KMS-11 (cell line): ENCODE measurements around the gene RAP1GAP2.

Source experiments
- H2AFZ ChIP-seq: fragments of 200-600 bp; sonication (generic); 2 replicates; pipeline ENCODE4 v1.6.1; 2016; ENCODE audit warnings: antibody characterized with exemption, mixed run types, low read depth
- H3K27ac ChIP-seq: fragments of 200-600 bp; sonication (generic); 2 replicates; pipeline ENCODE4 v1.6.1; 2016; ENCODE audit warnings: mild to moderate bottlenecking, mixed run types
- H3K27me3 ChIP-seq: fragments of 200-600 bp; sonication (generic); 2 replicates; pipeline ENCODE4 v1.6.1; 2017; ENCODE audit warnings: mild to moderate bottlenecking, low read depth, mixed run types, moderate library complexity; ENCODE audit not compliant: insufficient read depth
- H3K36me3 ChIP-seq: fragments of 200-600 bp; sonication (generic); 2 replicates; pipeline ENCODE4 v1.6.1; 2017; ENCODE audit warnings: mild to moderate bottlenecking, mixed run types; ENCODE audit not compliant: insufficient read depth
- H3K4me1 ChIP-seq: fragments of 200-600 bp; sonication (generic); 2 replicates; pipeline ENCODE4 v1.6.1; 2016; ENCODE audit warnings: mild to moderate bottlenecking, low read depth, mixed run types; ENCODE audit not compliant: poor library complexity, severe bottlenecking
- H3K4me2 ChIP-seq: fragments of 200-600 bp; sonication (generic); 2 replicates; pipeline ENCODE4 v1.7.0; 2016; ENCODE audit warnings: mild to moderate bottlenecking, mixed run types
- H3K4me3 ChIP-seq: fragments of 200-600 bp; sonication (generic); IDR thresholded peaks from 2 replicates; pipeline ENCODE4 v1.6.1; 2017; ENCODE audit warnings: low read depth, low read length, mixed read lengths; ENCODE audit not compliant: insufficient read depth
- H3K79me2 ChIP-seq: fragments of 200-600 bp; sonication (generic); 2 replicates; pipeline ENCODE4 v1.6.1; 2016; ENCODE audit warnings: low read depth, mixed run types; ENCODE audit not compliant: insufficient read depth
- H3K9ac ChIP-seq: fragments of 200-600 bp; sonication (generic); 2 replicates; pipeline ENCODE4 v1.6.1; 2016; ENCODE audit warnings: mild to moderate bottlenecking, mixed run types
- H4K20me1 ChIP-seq: fragments of 200-600 bp; sonication (generic); 2 replicates; pipeline ENCODE4 v1.6.1; 2016; ENCODE audit warnings: mild to moderate bottlenecking, mixed run types; ENCODE audit not compliant: insufficient read depth
- TF ChIP-seq, protein P1 (sequence below): fragments of 200-600 bp; sonication (generic); conservative IDR thresholded peaks from 2 replicates; pipeline ENCODE4 v1.6.1; 2017; ENCODE audit warnings: low read depth, mild to moderate bottlenecking, antibody characterized with exemption, low read length, moderate library complexity, mixed read lengths

The RAP1GAP2 gene

DNA sequence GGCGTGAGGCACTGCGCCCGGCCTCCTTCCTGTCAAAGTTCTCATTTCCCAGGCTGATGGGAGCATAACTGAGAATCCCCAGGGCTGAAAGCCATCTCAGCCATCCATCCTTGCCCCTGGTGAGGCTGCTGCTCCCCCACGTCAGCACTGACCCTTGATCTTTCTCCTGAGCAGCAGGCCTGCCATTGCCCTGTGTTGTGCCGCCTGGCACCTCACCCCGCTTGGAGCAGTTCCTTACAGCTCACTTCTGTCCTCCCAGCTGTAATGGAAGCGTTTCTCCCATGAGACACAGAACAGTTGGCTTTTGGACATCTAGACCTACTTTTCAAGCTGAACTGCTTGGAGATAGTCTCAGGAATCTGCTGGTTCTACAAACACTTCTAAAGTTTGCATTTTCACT, 215.7 kb downstream of the RAP1GAP2 start:
- Histone ChIP-seq H3K79me2 (no peaks in the 10 kb centered on the region), H3K27ac (no peak overlapping the region), H4K20me1 (no peaks in the 10 kb centered on the region), H3K4me1 (no peaks in the 10 kb centered on the region), H3K9ac (no peak overlapping the region), H3K4me3 (no peak overlapping the region), H3K27me3 (peaks cover 8% of the 10 kb centered on the region; the same call in 1 of the 2 replicates), H3K4me2 (no peak overlapping the region), H3K36me3 (no peaks in the 10 kb centered on the region), H2AFZ (no peak overlapping the region)
- TF ChIP-seq, protein P1, sequence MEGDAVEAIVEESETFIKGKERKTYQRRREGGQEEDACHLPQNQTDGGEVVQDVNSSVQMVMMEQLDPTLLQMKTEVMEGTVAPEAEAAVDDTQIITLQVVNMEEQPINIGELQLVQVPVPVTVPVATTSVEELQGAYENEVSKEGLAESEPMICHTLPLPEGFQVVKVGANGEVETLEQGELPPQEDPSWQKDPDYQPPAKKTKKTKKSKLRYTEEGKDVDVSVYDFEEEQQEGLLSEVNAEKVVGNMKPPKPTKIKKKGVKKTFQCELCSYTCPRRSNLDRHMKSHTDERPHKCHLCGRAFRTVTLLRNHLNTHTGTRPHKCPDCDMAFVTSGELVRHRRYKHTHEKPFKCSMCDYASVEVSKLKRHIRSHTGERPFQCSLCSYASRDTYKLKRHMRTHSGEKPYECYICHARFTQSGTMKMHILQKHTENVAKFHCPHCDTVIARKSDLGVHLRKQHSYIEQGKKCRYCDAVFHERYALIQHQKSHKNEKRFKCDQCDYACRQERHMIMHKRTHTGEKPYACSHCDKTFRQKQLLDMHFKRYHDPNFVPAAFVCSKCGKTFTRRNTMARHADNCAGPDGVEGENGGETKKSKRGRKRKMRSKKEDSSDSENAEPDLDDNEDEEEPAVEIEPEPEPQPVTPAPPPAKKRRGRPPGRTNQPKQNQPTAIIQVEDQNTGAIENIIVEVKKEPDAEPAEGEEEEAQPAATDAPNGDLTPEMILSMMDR = no peak

DNA sequence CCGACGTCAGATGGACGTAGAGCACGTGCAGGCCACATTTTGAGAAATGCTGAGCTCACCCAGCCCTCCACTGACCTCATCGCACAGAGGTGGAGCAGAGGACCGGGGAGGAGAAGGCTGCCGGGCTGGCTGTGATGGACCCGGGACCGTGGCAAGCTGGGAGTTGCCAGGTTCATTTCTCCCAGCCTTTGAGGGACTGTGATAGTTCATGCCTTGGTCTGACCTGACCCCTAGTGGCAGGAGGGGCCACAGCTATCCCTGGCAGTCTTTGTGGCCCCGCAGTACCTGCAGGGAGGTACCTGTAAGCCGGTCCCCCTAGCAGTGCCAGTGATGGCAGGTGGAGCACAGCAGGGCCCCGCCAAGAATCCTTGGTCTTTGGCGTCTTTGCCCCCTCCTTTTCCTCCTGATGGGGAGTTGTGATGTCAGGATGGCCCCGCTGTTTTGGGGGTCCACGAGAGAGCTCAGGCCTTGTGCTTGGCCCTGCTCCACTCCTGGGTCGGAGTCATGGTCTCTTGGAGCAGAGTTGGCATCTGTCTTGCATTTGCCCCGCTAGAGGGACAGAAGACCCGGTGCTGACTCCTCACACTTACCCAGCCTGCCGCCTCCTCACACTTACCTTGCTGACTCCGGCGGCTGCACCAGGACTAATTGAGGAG, 216.8 kb downstream of the RAP1GAP2 start:
- TF ChIP-seq, protein P1 = peak; percentile 61
- Histone ChIP-seq H3K9ac (no peak overlapping the region), H3K27me3 (peaks cover 8% of the 10 kb centered on the region; the same call in 1 of the 2 replicates), H3K36me3 (no peaks in the 10 kb centered on the region), H3K4me3 (no peak overlapping the region), H4K20me1 (no peaks in the 10 kb centered on the region), H3K79me2 (no peaks in the 10 kb centered on the region), H3K4me1 (no peaks in the 10 kb centered on the region), H3K27ac (no peak overlapping the region), H3K4me2 (no peak overlapping the region), H2AFZ (no peak overlapping the region)

DNA sequence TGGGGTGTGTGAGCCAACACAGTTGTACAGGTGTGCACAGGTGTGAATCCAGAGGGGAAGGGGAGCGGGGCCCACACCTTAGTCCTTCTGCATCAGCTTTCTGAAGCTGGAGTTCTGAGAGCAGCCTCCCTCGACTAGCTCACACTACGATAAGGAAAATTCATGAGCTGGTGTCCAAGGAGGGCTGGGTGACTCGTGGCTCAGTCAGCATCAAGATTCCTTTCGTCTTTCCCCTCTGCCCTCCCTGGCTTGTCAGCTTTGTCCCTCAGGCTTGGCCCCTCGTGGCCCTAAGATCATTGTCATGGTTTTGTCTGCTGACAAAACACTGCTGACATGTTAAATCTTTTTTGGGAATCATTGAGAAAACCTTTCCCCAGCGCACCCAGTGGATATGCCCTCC, 219.7 kb downstream of the RAP1GAP2 start:
- TF ChIP-seq, protein P1 = no peak
- Histone ChIP-seq H3K4me3 (no peak overlapping the region), H4K20me1 (no peaks in the 10 kb centered on the region), H3K27me3 (peaks cover 12% of the 10 kb centered on the region; the same call in 1 of the 2 replicates), H3K27ac (no peak overlapping the region), H3K36me3 (no peaks in the 10 kb centered on the region), H3K4me1 (no peaks in the 10 kb centered on the region), H2AFZ (no peak overlapping the region), H3K4me2 (no peak overlapping the region), H3K79me2 (no peaks in the 10 kb centered on the region), H3K9ac (no peak overlapping the region)

DNA sequence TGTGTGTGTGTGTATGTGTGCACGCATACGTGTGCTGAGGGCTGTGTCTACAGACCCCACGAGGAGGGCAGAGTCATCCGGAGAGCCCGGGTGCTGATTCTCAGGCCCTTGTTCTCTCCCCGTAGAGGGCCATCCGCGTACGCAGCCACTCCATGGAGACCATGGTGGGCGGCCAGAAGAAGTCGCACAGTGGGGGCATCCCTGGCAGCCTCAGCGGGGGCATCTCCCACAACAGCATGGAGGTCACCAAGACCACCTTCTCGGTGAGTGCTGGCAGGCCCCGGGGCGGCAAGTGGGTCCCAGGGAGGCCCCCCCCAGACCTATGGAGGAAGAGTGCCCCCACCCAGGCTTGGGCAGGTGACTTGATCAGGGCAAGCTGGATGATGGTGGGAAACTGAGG, 221.7 kb downstream of the RAP1GAP2 start:
- no peak overlapping the region for H3K27ac ChIP-seq
- H2AFZ ChIP-seq = no peak overlapping the region
- no peak overlapping the region for H3K4me3 ChIP-seq
- H3K79me2 ChIP-seq = no peaks in the 10 kb centered on the region
- no peaks in the 10 kb centered on the region for H3K4me1 ChIP-seq
- H4K20me1 ChIP-seq = no peaks in the 10 kb centered on the region
- no peaks in the 10 kb centered on the region for H3K36me3 ChIP-seq
- H3K27me3 ChIP-seq = peaks cover 13% of the 10 kb centered on the region; the same call in 1 of the 2 replicates
- H3K4me2 ChIP-seq = no peak overlapping the region
- TF ChIP-seq, protein P1 = no peak
- no peak overlapping the region for H3K9ac ChIP-seq
